DMS114 treated with DMSO at 0.1 percent for 48 hours (cell line): Measurements from ENCODE around the gene RASSF10.

Source experiments
- DNase-seq: peaks from one replicate; lab custom pipeline; 2025; ENCODE audit not compliant: unreplicated experiment; lab: John Stamatoyannopoulos, UW

RASSF10 gene

GRCh38 chr11:13008625-13009475 is at the start of gene RASSF10:
Gene RASSF10, plus strand, starts transcription at chr11:13009316. Its CDS starts 261 bp downstream, at chr11:13009577.
- DNase-seq, result no peak

- DNase-seq, result no peak
These were observed 47.5 kb upstream of the RASSF10 start for GRCh38 chr11:12961615-12962014.

- DNase-seq, result no peak
These were observed 46.8 kb upstream of the RASSF10 start for GRCh38 chr11:12962306-12962705.

- DNase-seq, result no peak
These were observed 46.1 kb upstream of the RASSF10 start for GRCh38 chr11:12963051-12963450.

- peak; percentile 41 for DNase-seq
These were observed 45.2 kb upstream of the RASSF10 start for GRCh38 chr11:12963792-12964536.

- no peak for DNase-seq
These were observed 44.5 kb upstream of the RASSF10 start for GRCh38 chr11:12964650-12965049.

GRCh38 chr11:12966002-12966401 is 43.1 kb upstream of the RASSF10 start:
- DNase-seq, result no peak

- DNase-seq, result no peak
These were observed 41.0 kb upstream of the RASSF10 start for GRCh38 chr11:12968101-12968500.

- no peak for DNase-seq
These were observed 40.3 kb upstream of the RASSF10 start for GRCh38 chr11:12968826-12969225.

- no peak for DNase-seq
These were observed 37.2 kb upstream of the RASSF10 start for GRCh38 chr11:12971955-12972354.

- no peak for DNase-seq
These were observed 35.5 kb upstream of the RASSF10 start for GRCh38 chr11:12973528-12974181.

- DNase-seq, result no peak
These were observed 33.9 kb upstream of the RASSF10 start for GRCh38 chr11:12975195-12975594.

GRCh38 chr11:12979928-12980689 is 29.0 kb upstream of the RASSF10 start:
- no peak for DNase-seq

GRCh38 chr11:12981676-12982522 is 27.2 kb upstream of the RASSF10 start:
- DNase-seq, result no peak

- DNase-seq, result no peak
These were observed 25.8 kb upstream of the RASSF10 start for GRCh38 chr11:12983336-12983735.

GRCh38 chr11:12986194-12986898 is 22.8 kb upstream of the RASSF10 start:
- no peak for DNase-seq

- no peak for DNase-seq
These were observed 19.5 kb upstream of the RASSF10 start for GRCh38 chr11:12989428-12990161.

- DNase-seq, result no peak
These were observed 19.0 kb upstream of the RASSF10 start for GRCh38 chr11:12990162-12990480.

GRCh38 chr11:12991426-12991825 is 17.7 kb upstream of the RASSF10 start:
- no peak for DNase-seq
